ENCODE data around the gene MIP.

DNA sequence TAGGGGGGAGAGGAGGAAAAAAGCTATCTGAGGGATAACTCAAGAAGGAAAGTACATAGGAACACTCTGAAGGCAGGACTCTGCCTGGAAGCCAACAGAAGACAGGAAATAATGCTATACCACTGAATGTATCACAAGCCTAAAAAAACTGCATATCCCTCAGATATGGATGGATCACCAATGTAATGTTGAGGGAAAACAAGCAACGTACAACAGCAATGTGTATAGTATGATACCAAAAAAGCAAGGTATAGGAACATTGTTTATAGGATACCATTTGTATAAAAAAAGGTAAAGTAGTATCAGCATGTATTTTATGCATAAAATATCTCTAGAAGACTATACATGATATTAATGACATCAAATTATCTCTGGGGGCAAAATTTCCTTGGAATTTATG, 30.1 kb upstream of the MIP start:
- no peak for TF ChIP-seq EZH2 (IDR thresholded peaks at IDR 0.05; ENCODE audit: low read length)
- TF ChIP-seq, protein P1, sequence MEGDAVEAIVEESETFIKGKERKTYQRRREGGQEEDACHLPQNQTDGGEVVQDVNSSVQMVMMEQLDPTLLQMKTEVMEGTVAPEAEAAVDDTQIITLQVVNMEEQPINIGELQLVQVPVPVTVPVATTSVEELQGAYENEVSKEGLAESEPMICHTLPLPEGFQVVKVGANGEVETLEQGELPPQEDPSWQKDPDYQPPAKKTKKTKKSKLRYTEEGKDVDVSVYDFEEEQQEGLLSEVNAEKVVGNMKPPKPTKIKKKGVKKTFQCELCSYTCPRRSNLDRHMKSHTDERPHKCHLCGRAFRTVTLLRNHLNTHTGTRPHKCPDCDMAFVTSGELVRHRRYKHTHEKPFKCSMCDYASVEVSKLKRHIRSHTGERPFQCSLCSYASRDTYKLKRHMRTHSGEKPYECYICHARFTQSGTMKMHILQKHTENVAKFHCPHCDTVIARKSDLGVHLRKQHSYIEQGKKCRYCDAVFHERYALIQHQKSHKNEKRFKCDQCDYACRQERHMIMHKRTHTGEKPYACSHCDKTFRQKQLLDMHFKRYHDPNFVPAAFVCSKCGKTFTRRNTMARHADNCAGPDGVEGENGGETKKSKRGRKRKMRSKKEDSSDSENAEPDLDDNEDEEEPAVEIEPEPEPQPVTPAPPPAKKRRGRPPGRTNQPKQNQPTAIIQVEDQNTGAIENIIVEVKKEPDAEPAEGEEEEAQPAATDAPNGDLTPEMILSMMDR (optimal IDR thresholded peaks at IDR 0.05 in 1 of 3, IDR thresholded peaks at IDR 0.05 in 1 of 3, conservative IDR thresholded peaks at IDR 0.05 in 1 of 3; ENCODE audit: extremely low read depth in 1 of 3, insufficient read depth in 2 of 3, low read length in 3 of 3) = no peak

Data from keratinocyte (primary cell).